ENCODE measurements around the gene TRNP1. TPM values are rescaled to one million over a fixed set of nuclear protein-coding genes. Genes with fewer than 3 reads are reported as not detected.

Gene TRNP1
- polyA plus RNA-seq, 1 donor from 2014 or later: 11.0 TPM

DNA sequence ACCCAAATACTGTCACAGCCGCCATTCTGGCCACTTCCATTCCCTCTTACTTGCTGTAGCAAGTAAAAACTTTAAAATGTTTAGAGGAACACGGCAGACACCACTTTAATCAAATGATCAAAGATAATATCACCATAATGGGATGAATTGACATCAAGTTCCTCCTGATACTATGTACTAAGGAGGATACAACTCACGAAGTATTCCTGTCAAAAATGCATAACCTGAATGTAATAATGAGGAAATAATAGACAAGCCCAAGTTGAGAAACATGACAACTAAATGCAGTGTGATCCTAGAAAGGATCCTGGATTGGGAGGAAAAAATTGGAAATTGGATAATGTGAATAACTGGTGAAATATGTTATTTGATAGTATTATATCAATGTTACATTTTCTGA lies 37.2 kb upstream of the TRNP1 start:
- no peak for TF ChIP-seq RAD21 (conservative IDR thresholded peaks at IDR 0.05)
- TF ChIP-seq SMC3 (conservative IDR thresholded peaks at IDR 0.05; ENCODE audit: poor library complexity): no peak
- TF ChIP-seq EP300 (conservative IDR thresholded peaks at IDR 0.05; ENCODE audit: poor library complexity, severe bottlenecking): no peak
- TF ChIP-seq TAF1 (IDR thresholded peaks at IDR 0.05; ENCODE audit: low read depth): no peak
- no peak for TF ChIP-seq MXI1 (conservative IDR thresholded peaks at IDR 0.05; ENCODE audit: poor library complexity, severe bottlenecking)
- TF ChIP-seq, protein P1, sequence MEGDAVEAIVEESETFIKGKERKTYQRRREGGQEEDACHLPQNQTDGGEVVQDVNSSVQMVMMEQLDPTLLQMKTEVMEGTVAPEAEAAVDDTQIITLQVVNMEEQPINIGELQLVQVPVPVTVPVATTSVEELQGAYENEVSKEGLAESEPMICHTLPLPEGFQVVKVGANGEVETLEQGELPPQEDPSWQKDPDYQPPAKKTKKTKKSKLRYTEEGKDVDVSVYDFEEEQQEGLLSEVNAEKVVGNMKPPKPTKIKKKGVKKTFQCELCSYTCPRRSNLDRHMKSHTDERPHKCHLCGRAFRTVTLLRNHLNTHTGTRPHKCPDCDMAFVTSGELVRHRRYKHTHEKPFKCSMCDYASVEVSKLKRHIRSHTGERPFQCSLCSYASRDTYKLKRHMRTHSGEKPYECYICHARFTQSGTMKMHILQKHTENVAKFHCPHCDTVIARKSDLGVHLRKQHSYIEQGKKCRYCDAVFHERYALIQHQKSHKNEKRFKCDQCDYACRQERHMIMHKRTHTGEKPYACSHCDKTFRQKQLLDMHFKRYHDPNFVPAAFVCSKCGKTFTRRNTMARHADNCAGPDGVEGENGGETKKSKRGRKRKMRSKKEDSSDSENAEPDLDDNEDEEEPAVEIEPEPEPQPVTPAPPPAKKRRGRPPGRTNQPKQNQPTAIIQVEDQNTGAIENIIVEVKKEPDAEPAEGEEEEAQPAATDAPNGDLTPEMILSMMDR (IDR thresholded peaks at IDR 0.05; ENCODE audit: poor library complexity, severe bottlenecking): no peak
- no peak for TF ChIP-seq POLR2AphosphoS5 (IDR thresholded peaks at IDR 0.05)
- no peak for TF ChIP-seq EZH2 (IDR thresholded peaks at IDR 0.05; ENCODE audit: borderline replicate concordance, insufficient read depth, low read length, poor library complexity, severe bottlenecking)
- TF ChIP-seq, protein P2, sequence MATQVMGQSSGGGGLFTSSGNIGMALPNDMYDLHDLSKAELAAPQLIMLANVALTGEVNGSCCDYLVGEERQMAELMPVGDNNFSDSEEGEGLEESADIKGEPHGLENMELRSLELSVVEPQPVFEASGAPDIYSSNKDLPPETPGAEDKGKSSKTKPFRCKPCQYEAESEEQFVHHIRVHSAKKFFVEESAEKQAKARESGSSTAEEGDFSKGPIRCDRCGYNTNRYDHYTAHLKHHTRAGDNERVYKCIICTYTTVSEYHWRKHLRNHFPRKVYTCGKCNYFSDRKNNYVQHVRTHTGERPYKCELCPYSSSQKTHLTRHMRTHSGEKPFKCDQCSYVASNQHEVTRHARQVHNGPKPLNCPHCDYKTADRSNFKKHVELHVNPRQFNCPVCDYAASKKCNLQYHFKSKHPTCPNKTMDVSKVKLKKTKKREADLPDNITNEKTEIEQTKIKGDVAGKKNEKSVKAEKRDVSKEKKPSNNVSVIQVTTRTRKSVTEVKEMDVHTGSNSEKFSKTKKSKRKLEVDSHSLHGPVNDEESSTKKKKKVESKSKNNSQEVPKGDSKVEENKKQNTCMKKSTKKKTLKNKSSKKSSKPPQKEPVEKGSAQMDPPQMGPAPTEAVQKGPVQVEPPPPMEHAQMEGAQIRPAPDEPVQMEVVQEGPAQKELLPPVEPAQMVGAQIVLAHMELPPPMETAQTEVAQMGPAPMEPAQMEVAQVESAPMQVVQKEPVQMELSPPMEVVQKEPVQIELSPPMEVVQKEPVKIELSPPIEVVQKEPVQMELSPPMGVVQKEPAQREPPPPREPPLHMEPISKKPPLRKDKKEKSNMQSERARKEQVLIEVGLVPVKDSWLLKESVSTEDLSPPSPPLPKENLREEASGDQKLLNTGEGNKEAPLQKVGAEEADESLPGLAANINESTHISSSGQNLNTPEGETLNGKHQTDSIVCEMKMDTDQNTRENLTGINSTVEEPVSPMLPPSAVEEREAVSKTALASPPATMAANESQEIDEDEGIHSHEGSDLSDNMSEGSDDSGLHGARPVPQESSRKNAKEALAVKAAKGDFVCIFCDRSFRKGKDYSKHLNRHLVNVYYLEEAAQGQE (IDR thresholded peaks at IDR 0.05; ENCODE audit: borderline replicate concordance): no peak
- Histone ChIP-seq H3K9me2 (ENCODE audit: insufficient read depth, low read length) (no peaks in the 10 kb centered on the region), H3K27me3 (ENCODE audit: insufficient read depth, low read depth, low read length) (peaks cover 34% of the 10 kb centered on the region), H3K79me2 (replicated peaks; ENCODE audit: insufficient read depth, low read length) (no peaks in the 10 kb centered on the region), H3K4me3 (ENCODE audit: low read length) (no peak overlapping the region), H3K9me3 (ENCODE audit: low read length) (no peaks in the 10 kb centered on the region), H2AFZ (ENCODE audit: low read depth, low read length) (no peak overlapping the region), H3F3A (ENCODE audit: insufficient read depth, low read length, poor library complexity, severe bottlenecking) (no peaks in the 10 kb centered on the region), H3K36me3 (ENCODE audit: insufficient read depth, low read length) (no peaks in the 10 kb centered on the region), H4K20me1 (ENCODE audit: insufficient read depth) (no peaks in the 10 kb centered on the region), H3K4me2 (ENCODE audit: low read length) (no peak overlapping the region), H3K9ac (ENCODE audit: low read length) (no peak overlapping the region), H3K27ac (ENCODE audit: low read length) (no peak overlapping the region)

DNA sequence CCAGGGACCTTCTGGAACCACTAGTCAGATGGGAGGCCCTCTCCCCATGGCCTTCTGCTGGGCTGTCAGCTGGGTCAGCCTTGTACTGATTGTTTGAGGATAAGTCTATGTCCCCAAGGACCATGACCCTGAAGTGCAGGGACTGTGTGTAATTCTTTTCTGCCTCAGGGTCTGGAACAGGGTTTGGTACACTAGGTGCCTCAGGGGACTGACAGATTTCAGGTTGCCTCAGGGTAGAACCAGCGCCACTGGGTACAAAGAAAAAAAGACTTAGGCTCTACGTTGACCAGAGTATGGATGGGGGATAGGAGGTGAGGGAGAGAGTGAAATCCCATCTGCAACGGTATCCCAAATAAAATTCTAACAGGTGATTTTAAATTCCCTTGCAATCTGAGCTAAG lies 36.2 kb upstream of the TRNP1 start:
- Histone ChIP-seq H3K36me3 (ENCODE audit: insufficient read depth, low read length) (no peaks in the 10 kb centered on the region), H3K9me2 (ENCODE audit: insufficient read depth, low read length) (no peaks in the 10 kb centered on the region), H3K79me2 (replicated peaks; ENCODE audit: insufficient read depth, low read length) (no peaks in the 10 kb centered on the region), H3K9ac (ENCODE audit: low read length) (no peak overlapping the region), H3F3A (ENCODE audit: insufficient read depth, low read length, poor library complexity, severe bottlenecking) (no peaks in the 10 kb centered on the region), H3K27me3 (ENCODE audit: insufficient read depth, low read depth, low read length) (peaks cover 44% of the 10 kb centered on the region), H4K20me1 (ENCODE audit: insufficient read depth) (no peaks in the 10 kb centered on the region), H3K4me2 (ENCODE audit: low read length) (no peak overlapping the region), H2AFZ (ENCODE audit: low read depth, low read length) (no peak overlapping the region), H3K27ac (ENCODE audit: low read length) (no peak overlapping the region), H3K4me3 (ENCODE audit: low read length) (no peak overlapping the region), H3K9me3 (ENCODE audit: low read length) (no peaks in the 10 kb centered on the region)
- TF ChIP-seq MXI1 (conservative IDR thresholded peaks at IDR 0.05; ENCODE audit: poor library complexity, severe bottlenecking) (no peak), EZH2 (IDR thresholded peaks at IDR 0.05; ENCODE audit: borderline replicate concordance, insufficient read depth, low read length, poor library complexity, severe bottlenecking) (no peak), RAD21 (conservative IDR thresholded peaks at IDR 0.05) (no peak), POLR2AphosphoS5 (IDR thresholded peaks at IDR 0.05) (no peak), EP300 (conservative IDR thresholded peaks at IDR 0.05; ENCODE audit: poor library complexity, severe bottlenecking) (no peak), SMC3 (conservative IDR thresholded peaks at IDR 0.05; ENCODE audit: poor library complexity) (no peak), TAF1 (IDR thresholded peaks at IDR 0.05; ENCODE audit: low read depth) (no peak)
- TF ChIP-seq, protein P1 (IDR thresholded peaks at IDR 0.05; ENCODE audit: poor library complexity, severe bottlenecking): no peak
- TF ChIP-seq, protein P2 (IDR thresholded peaks at IDR 0.05; ENCODE audit: borderline replicate concordance): no peak
